ENCODE measurements around the gene MAGEE1.

DNA sequence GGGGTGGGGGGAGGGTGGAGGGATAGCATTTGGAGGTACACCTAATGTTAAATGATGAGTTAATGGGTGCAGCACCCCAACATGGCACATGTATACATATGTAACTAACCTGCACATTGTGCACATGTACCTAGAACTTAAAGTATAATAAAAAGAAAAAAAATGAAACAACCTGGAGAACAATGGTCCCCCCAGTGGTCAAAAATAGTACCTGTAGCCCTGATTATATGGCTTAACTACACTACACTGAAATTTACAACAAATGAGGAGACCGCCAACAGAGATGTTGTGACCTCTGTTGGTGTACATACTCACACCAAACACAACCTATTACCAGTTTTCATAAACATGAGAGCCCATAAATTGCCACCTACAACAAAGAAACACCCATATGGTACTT lies 7.3 kb upstream of the MAGEE1 start:
- TF ChIP-seq, protein P1, sequence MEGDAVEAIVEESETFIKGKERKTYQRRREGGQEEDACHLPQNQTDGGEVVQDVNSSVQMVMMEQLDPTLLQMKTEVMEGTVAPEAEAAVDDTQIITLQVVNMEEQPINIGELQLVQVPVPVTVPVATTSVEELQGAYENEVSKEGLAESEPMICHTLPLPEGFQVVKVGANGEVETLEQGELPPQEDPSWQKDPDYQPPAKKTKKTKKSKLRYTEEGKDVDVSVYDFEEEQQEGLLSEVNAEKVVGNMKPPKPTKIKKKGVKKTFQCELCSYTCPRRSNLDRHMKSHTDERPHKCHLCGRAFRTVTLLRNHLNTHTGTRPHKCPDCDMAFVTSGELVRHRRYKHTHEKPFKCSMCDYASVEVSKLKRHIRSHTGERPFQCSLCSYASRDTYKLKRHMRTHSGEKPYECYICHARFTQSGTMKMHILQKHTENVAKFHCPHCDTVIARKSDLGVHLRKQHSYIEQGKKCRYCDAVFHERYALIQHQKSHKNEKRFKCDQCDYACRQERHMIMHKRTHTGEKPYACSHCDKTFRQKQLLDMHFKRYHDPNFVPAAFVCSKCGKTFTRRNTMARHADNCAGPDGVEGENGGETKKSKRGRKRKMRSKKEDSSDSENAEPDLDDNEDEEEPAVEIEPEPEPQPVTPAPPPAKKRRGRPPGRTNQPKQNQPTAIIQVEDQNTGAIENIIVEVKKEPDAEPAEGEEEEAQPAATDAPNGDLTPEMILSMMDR (conservative IDR thresholded peaks at IDR 0.05 in 1 of 2, IDR thresholded peaks at IDR 0.05 in 1 of 2; ENCODE audit: low read depth in 1 of 2, low read length in 2 of 2): no peak
- TF ChIP-seq EZH2 (IDR thresholded peaks at IDR 0.05; ENCODE audit: low read length, missing control alignments): no peak
